Panc1 (cell line): ENCODE measurements around the gene IGSF21. TPM values are rescaled to one million over a fixed set of nuclear protein-coding genes. Genes with fewer than 3 reads are reported as not detected.

Experiments
- ATAC-seq: fragments of 200-7000 bp; cut with Tn5 transposase; 2 replicates; pipeline ENCODE4 v1.9.1; 2020; ENCODE audit warnings: mild to moderate bottlenecking, moderate library complexity
- BruUV-seq: library from RNA; stranded (reverse); fragments of 400-500 nt; replicated peaks from 2 replicates; lab custom pipeline; 2021; lab: Mats Ljungman, UMichigan
- CTCF ChIA-PET: fragments of 300-600 bp; sonication (Branson Sonifier 250); formaldehyde crosslinking; loops from one replicate; lab custom pipeline; 2022; ENCODE audit warnings: antibody characterized with exemption; lab: Charles Lee
- POLR2A ChIA-PET: fragments of 300-600 bp; sonication (Branson Sonifier 250); formaldehyde crosslinking; loops from one replicate; lab custom pipeline; 2022; ENCODE audit warnings: antibody characterized with exemption; lab: Charles Lee
- DNase-seq: peaks from one replicate; pipeline ENCODE4 v3.0.0-alpha.2; 2010; ENCODE audit warnings: low read depth, low spot score
- H3K27ac ChIP-seq: 2 replicates; pipeline ENCODE4 v1.5.1; 2011; ENCODE audit warnings: mild to moderate bottlenecking, low read length, inconsistent platforms
- H3K27me3 ChIP-seq: fragments of 200-500 bp; sonication (Bioruptor generic); 2 replicates; pipeline ENCODE4 v1.6.0; 2014; ENCODE audit warnings: low read length, inconsistent platforms; ENCODE audit not compliant: control insufficient read depth, insufficient read depth
- H3K36me3 ChIP-seq: fragments of 200-500 bp; sonication (Bioruptor generic); 2 replicates; pipeline ENCODE4 v1.5.1; 2014; ENCODE audit warnings: inconsistent platforms, mild to moderate bottlenecking, low read length, moderate library complexity; ENCODE audit not compliant: control insufficient read depth, insufficient read depth
- H3K4me1 ChIP-seq: 2 replicates; pipeline ENCODE4 v1.5.1; 2011; ENCODE audit warnings: inconsistent platforms, mild to moderate bottlenecking, low read length, moderate library complexity; ENCODE audit not compliant: control insufficient read depth, insufficient read depth
- H3K4me3 ChIP-seq, 2 experiments: 2 replicates each; pipeline ENCODE4 v1.5.1; 2011 to 2012; ENCODE audit warnings: low read depth in 2 of 2, low read length in 2 of 2, mild to moderate bottlenecking in 2 of 2, inconsistent platforms in 1 of 2, moderate library complexity in 1 of 2
- H3K9me3 ChIP-seq: fragments of 200-500 bp; sonication (Bioruptor generic); 2 replicates; pipeline ENCODE4 v1.5.1; 2014; ENCODE audit warnings: low read depth, mild to moderate bottlenecking, inconsistent platforms, low read length, moderate library complexity; ENCODE audit not compliant: control insufficient read depth, insufficient read depth
- POLR2AphosphoS5 ChIP-seq: IDR thresholded peaks from 2 replicates; pipeline ENCODE4 v1.6.1; 2012; ENCODE audit warnings: mild to moderate bottlenecking, low read depth, low read length, moderate library complexity
- SIN3A ChIP-seq: IDR thresholded peaks from 2 replicates; pipeline ENCODE4 v1.6.1; 2012; ENCODE audit warnings: low read depth, mild to moderate bottlenecking, low read length, moderate library complexity, borderline replicate concordance; ENCODE audit not compliant: insufficient read depth
- TCF7L2 ChIP-seq: IDR thresholded peaks from 2 replicates; pipeline ENCODE4 v1.6.1; 2011; ENCODE audit warnings: mild to moderate bottlenecking, low read depth, low read length, inconsistent platforms
- in situ Hi-C: cut with HindIII; loops from 2 replicates; pipeline ENCODE4 v1.10.0; 2016; ENCODE audit warnings: low sequenced_read_pairs, low pct_unique_long_range_greater_than_20kb
- intact Hi-C: fragments of 100-400 bp; cut with micrococcal nuclease; formaldehyde crosslinking; loops from one replicate; pipeline ENCODE4 v1.10.0; 2022; ENCODE audit not compliant: unreplicated experiment
- total RNA-seq: library from RNA; stranded (reverse); gene quantifications from one replicate; pipeline ENCODE4 v1.2.1, GENCODE V29; 2021; ENCODE audit not compliant: unreplicated experiment
- TF ChIP-seq, protein P1 (sequence below): fragments of 450-650 bp; IDR thresholded peaks from 2 replicates; pipeline ENCODE4 v1.5.1; 2017; ENCODE audit warnings: mild to moderate bottlenecking
- TF ChIP-seq, protein P2 (sequence below), 2 experiments: IDR thresholded peaks; 2 replicates each; pipeline ENCODE4 v1.6.1; 2011 to 2012; ENCODE audit warnings: low read depth in 2 of 2, control low read depth in 1 of 2, low read length in 1 of 2, mild to moderate bottlenecking in 1 of 2, moderate library complexity in 1 of 2; ENCODE audit not compliant: insufficient read depth in 1 of 2

IGSF21 gene
- total RNA-seq, 1 experiment from 2014 or later, result not detected

DNA sequence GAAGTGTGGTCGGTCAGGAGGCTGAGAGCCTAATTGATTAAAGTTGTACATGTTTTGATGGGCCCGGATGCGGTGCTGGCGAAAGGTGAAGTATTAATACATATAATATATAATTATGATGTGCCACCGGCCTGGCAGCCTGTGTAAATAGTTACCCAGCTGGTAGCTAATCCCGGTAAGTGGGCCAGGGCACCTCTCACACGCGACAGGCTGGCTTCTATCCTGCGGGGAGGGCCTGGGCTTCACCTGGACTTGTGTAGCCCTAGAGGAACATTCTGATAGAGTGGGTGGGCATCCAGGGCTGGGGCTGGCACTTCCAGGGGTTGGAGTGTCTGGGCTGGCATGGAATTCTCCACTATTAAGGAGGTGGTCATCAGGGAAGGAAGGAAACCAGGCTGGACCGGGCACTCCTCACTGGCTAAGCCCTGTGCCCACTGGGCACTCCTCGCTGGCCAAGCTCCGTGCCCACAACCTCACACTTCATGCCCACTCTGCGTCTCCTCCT lies 48.3 kb downstream of the IGSF21 start:
- intact Hi-C loops (no loop called here), in situ Hi-C loops (no loop called here)
- BruUV-seq, result no TSS peak
- no peaks in the 10 kb centered on the region for H3K36me3 ChIP-seq
- H3K4me3 ChIP-seq, result no peak overlapping the region
- H3K27me3 ChIP-seq, result peaks cover 21% of the 10 kb centered on the region
- H3K27ac ChIP-seq, result no peak overlapping the region
- H3K9me3 ChIP-seq, result no peaks in the 10 kb centered on the region
- TF ChIP-seq SIN3A, result no peak
- TF ChIP-seq, protein P1, sequence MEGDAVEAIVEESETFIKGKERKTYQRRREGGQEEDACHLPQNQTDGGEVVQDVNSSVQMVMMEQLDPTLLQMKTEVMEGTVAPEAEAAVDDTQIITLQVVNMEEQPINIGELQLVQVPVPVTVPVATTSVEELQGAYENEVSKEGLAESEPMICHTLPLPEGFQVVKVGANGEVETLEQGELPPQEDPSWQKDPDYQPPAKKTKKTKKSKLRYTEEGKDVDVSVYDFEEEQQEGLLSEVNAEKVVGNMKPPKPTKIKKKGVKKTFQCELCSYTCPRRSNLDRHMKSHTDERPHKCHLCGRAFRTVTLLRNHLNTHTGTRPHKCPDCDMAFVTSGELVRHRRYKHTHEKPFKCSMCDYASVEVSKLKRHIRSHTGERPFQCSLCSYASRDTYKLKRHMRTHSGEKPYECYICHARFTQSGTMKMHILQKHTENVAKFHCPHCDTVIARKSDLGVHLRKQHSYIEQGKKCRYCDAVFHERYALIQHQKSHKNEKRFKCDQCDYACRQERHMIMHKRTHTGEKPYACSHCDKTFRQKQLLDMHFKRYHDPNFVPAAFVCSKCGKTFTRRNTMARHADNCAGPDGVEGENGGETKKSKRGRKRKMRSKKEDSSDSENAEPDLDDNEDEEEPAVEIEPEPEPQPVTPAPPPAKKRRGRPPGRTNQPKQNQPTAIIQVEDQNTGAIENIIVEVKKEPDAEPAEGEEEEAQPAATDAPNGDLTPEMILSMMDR, result no peak
- no peak for TF ChIP-seq TCF7L2
- TF ChIP-seq, protein P2, sequence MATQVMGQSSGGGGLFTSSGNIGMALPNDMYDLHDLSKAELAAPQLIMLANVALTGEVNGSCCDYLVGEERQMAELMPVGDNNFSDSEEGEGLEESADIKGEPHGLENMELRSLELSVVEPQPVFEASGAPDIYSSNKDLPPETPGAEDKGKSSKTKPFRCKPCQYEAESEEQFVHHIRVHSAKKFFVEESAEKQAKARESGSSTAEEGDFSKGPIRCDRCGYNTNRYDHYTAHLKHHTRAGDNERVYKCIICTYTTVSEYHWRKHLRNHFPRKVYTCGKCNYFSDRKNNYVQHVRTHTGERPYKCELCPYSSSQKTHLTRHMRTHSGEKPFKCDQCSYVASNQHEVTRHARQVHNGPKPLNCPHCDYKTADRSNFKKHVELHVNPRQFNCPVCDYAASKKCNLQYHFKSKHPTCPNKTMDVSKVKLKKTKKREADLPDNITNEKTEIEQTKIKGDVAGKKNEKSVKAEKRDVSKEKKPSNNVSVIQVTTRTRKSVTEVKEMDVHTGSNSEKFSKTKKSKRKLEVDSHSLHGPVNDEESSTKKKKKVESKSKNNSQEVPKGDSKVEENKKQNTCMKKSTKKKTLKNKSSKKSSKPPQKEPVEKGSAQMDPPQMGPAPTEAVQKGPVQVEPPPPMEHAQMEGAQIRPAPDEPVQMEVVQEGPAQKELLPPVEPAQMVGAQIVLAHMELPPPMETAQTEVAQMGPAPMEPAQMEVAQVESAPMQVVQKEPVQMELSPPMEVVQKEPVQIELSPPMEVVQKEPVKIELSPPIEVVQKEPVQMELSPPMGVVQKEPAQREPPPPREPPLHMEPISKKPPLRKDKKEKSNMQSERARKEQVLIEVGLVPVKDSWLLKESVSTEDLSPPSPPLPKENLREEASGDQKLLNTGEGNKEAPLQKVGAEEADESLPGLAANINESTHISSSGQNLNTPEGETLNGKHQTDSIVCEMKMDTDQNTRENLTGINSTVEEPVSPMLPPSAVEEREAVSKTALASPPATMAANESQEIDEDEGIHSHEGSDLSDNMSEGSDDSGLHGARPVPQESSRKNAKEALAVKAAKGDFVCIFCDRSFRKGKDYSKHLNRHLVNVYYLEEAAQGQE (IDR thresholded peaks at IDR 0.05; ENCODE audit: insufficient read depth in 1 of 2, low read depth in 2 of 2, low read length in 1 of 2), result no peak
- no peak for TF ChIP-seq POLR2AphosphoS5
- H3K4me1 ChIP-seq, result no peaks in the 10 kb centered on the region
- CTCF ChIA-PET, result no interaction called here
- ATAC-seq (no peak), DNase-seq (no peak)
- POLR2A ChIA-PET, result no interaction called here

DNA sequence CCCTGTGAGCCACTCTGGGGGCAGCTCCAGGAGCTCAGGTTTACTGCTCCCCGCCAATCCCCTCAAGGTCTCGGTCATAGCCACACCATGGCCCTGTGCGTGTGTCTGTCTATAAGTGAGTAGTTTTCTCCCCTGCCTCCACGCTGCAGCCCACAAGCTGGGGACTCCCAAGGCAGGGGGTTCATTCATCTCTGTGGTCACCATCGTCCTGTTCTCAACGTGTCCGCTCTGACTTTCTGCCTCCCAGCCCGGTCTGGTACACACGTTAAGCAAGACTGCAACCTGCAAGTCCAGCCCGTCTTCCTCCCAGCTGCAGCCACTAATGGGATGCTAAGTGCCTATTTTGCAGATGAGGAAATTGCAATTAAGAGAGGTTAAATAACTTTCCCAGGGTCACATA lies 49.8 kb downstream of the IGSF21 start:
- in situ Hi-C loops (no loop called here), intact Hi-C loops (no loop called here)
- no peaks in the 10 kb centered on the region for H3K36me3 ChIP-seq
- BruUV-seq, result no TSS peak
- no peaks in the 10 kb centered on the region for H3K4me1 ChIP-seq
- no peak for DNase-seq
- no peak overlapping the region for H3K27ac ChIP-seq
- CTCF ChIA-PET, result no interaction called here
- H3K4me3 ChIP-seq, result no peak overlapping the region
- H3K27me3 ChIP-seq, result peaks cover 14% of the 10 kb centered on the region
- TF ChIP-seq TCF7L2, result no peak
- TF ChIP-seq, protein P2 (IDR thresholded peaks at IDR 0.05; ENCODE audit: insufficient read depth in 1 of 2, low read depth in 2 of 2, low read length in 1 of 2), result no peak
- TF ChIP-seq, protein P1, result no peak
- ATAC-seq, result no peak
- POLR2A ChIA-PET, result interaction anchor here (0.6 kb wide), 1 partner anchor 439 kb away, joined by 3 read pairs; no protein-coding TSS in a partner anchor
- H3K9me3 ChIP-seq, result no peaks in the 10 kb centered on the region
